DND-41 (cell line): Measurements from ENCODE around the gene PRKG2.

Source experiments
- ATAC-seq: fragments of 200-7000 bp; cut with Tn5 transposase; 3 replicates; pipeline ENCODE4 v1.9.1; 2021; ENCODE audit warnings: low read depth; ENCODE audit not compliant: insufficient read depth
- DNase-seq: peaks from one replicate; pipeline ENCODE4 v3.0.0-alpha.2; 2020
- H2AFZ ChIP-seq: 2 replicates; pipeline ENCODE4 v1.6.0; 2012; ENCODE audit warnings: low read depth, low read length
- H3K27ac ChIP-seq: 2 replicates; pipeline ENCODE4 v1.5.1; 2012; ENCODE audit warnings: low read length, inconsistent platforms
- H3K27me3 ChIP-seq: fragments of 200-600 bp; sonication (generic); 2 replicates; pipeline ENCODE4 v1.6.0; 2012; ENCODE audit warnings: low read length, mild to moderate bottlenecking, inconsistent platforms; ENCODE audit not compliant: insufficient read depth, poor library complexity
- H3K36me3 ChIP-seq: 2 replicates; pipeline ENCODE4 v1.5.1; 2012; ENCODE audit warnings: low read length, inconsistent platforms; ENCODE audit not compliant: insufficient read depth
- H3K4me1 ChIP-seq: 2 replicates; pipeline ENCODE4 v1.5.1; 2012; ENCODE audit warnings: mild to moderate bottlenecking, low read length; ENCODE audit not compliant: insufficient read depth
- H3K4me2 ChIP-seq: 2 replicates; pipeline ENCODE4 v1.6.0; 2012; ENCODE audit warnings: mild to moderate bottlenecking, moderate library complexity, low read length, inconsistent platforms; ENCODE audit not compliant: insufficient read depth
- H3K4me3 ChIP-seq, 2 experiments: fragments of 200-600 bp in 1 of 2; shearing (Covaris generic) in 1 of 2; 2 replicates each; pipeline ENCODE4 v1.5.1; 2012 to 2016; ENCODE audit warnings: inconsistent platforms in 2 of 2, low read length in 2 of 2, mild to moderate bottlenecking in 2 of 2, low read depth in 1 of 2, moderate library complexity in 1 of 2
- H3K79me2 ChIP-seq: 2 replicates; pipeline ENCODE4 v1.6.0; 2012; ENCODE audit warnings: low read length, inconsistent platforms; ENCODE audit not compliant: insufficient read depth
- H3K9ac ChIP-seq: 2 replicates; pipeline ENCODE4 v1.6.0; 2012; ENCODE audit warnings: low read depth, mild to moderate bottlenecking, inconsistent platforms, low read length, moderate library complexity
- H3K9me3 ChIP-seq: 2 replicates; pipeline ENCODE4 v1.5.1; 2012; ENCODE audit warnings: low read length, moderate library complexity, mild to moderate bottlenecking, inconsistent platforms; ENCODE audit not compliant: insufficient read depth, severe bottlenecking
- H4K20me1 ChIP-seq: 2 replicates; pipeline ENCODE4 v1.6.0; 2012; ENCODE audit warnings: low read length; ENCODE audit not compliant: insufficient read depth
- CTCF ChIP-seq: IDR thresholded peaks from 2 replicates; pipeline ENCODE4 v1.5.1; 2012; ENCODE audit warnings: borderline replicate concordance, low read length, moderate library complexity, mild to moderate bottlenecking; ENCODE audit not compliant: poor library complexity, severe bottlenecking; ENCODE audit errors: extremely low read depth
- EZH2 ChIP-seq: IDR thresholded peaks from 3 replicates; pipeline ENCODE4 v1.6.1; 2012; ENCODE audit warnings: borderline replicate concordance, low read depth, mild to moderate bottlenecking, moderate library complexity, low read length, inconsistent platforms; ENCODE audit not compliant: severe bottlenecking

Gene PRKG2

GRCh38 chr4:81069706-81070331 is 145.2 kb downstream of the PRKG2 start:
- no peaks in the 10 kb centered on the region for H3K4me1 ChIP-seq
- peak; percentile 98 for ATAC-seq
- no peak overlapping the region for H3K4me2 ChIP-seq

GRCh38 chr4:81065446-81065845 is 149.6 kb downstream of the PRKG2 start:
- no peak overlapping the region for H2AFZ ChIP-seq
- no peaks in the 10 kb centered on the region for H3K4me1 ChIP-seq
- H3K4me3 ChIP-seq, result no peak overlapping the region
- peaks cover 8% of the 10 kb centered on the region for H3K27me3 ChIP-seq
- no peaks in the 10 kb centered on the region for H3K9me3 ChIP-seq
- H4K20me1 ChIP-seq, result no peaks in the 10 kb centered on the region
- no peak for DNase-seq
- no peak for TF ChIP-seq CTCF
- no peak for TF ChIP-seq EZH2
- H3K27ac ChIP-seq, result no peak overlapping the region
- no peak for ATAC-seq
- no peak overlapping the region for H3K4me2 ChIP-seq
- no peaks in the 10 kb centered on the region for H3K79me2 ChIP-seq
- H3K9ac ChIP-seq, result no peak overlapping the region
- H3K36me3 ChIP-seq, result no peaks in the 10 kb centered on the region

More at GRCh38 chr4:81069706-81070331, 145.2 kb downstream of the PRKG2 start:
- no peak overlapping the region for H3K9ac ChIP-seq
- no peaks in the 10 kb centered on the region for H3K36me3 ChIP-seq
- no peak overlapping the region for H3K27ac ChIP-seq
- H3K9me3 ChIP-seq, result no peaks in the 10 kb centered on the region
- TF ChIP-seq EZH2, result no peak
- peak; percentile 92 for TF ChIP-seq CTCF
- H3K79me2 ChIP-seq, result no peaks in the 10 kb centered on the region
- H2AFZ ChIP-seq, result no peak overlapping the region
- no peaks in the 10 kb centered on the region for H4K20me1 ChIP-seq
- no peak overlapping the region for H3K4me3 ChIP-seq
- H3K27me3 ChIP-seq, result peaks cover 4% of the 10 kb centered on the region
- peak; percentile 73 for DNase-seq

- Histone ChIP-seq H3K4me3 (no peak overlapping the region), H3K27me3 (peaks cover 15% of the 10 kb centered on the region), H3K36me3 (no peaks in the 10 kb centered on the region), H3K9me3 (no peaks in the 10 kb centered on the region), H2AFZ (no peak overlapping the region), H3K4me2 (no peak overlapping the region), H4K20me1 (no peaks in the 10 kb centered on the region), H3K79me2 (no peaks in the 10 kb centered on the region), H3K27ac (no peak overlapping the region), H3K4me1 (no peaks in the 10 kb centered on the region), H3K9ac (no peak overlapping the region)
- DNase-seq, result no peak
- TF ChIP-seq EZH2, result no peak
- no peak for TF ChIP-seq CTCF
- ATAC-seq, result no peak
These were observed 153.0 kb downstream of the PRKG2 start for GRCh38 chr4:81062001-81062400.
